A549 (cell line): ENCODE results near the gene SYNPR.

ENCODE experiments used
- CTCF ChIP-seq: fragments of >200 bp; sonication (Bioruptor Twin); formaldehyde crosslinking; IDR thresholded peaks from 3 replicates; pipeline ENCODE4 v1.5.1; 2016
- EP300 ChIP-seq, 2 experiments: fragments of >200 bp; sonication (Bioruptor Twin); formaldehyde crosslinking; IDR thresholded peaks; 2 replicates in 1 of 2; 3 replicates in 1 of 2; pipeline ENCODE4 v1.6.1; 2016 to 2017
- MAFK ChIP-seq: fragments of 450-650 bp; IDR thresholded peaks from 2 replicates; pipeline ENCODE4 v1.6.1; 2014; ENCODE audit not compliant: partially characterized antibody
- POLR2A ChIP-seq: IDR thresholded peaks from 2 replicates; pipeline ENCODE4 v1.6.1; 2012; ENCODE audit warnings: mild to moderate bottlenecking, low read length
- RNF2 ChIP-seq: fragments of 200-600 bp; sonication (generic); IDR thresholded peaks from 2 replicates; pipeline ENCODE4 v1.6.1; 2016; ENCODE audit warnings: low read depth, mild to moderate bottlenecking, antibody characterized with exemption, moderate library complexity, borderline replicate concordance
- TF ChIP-seq, protein P1 (sequence below): fragments of >200 bp; sonication (Bioruptor Twin); formaldehyde crosslinking; IDR thresholded peaks from 3 replicates; pipeline ENCODE4 v1.6.1; 2016
- TF ChIP-seq, protein P2 (sequence below): fragments of 150-350 bp; IDR thresholded peaks from 2 replicates; pipeline ENCODE4 v1.6.1; 2014; ENCODE audit warnings: low read depth, mild to moderate bottlenecking, low read length

DNA sequence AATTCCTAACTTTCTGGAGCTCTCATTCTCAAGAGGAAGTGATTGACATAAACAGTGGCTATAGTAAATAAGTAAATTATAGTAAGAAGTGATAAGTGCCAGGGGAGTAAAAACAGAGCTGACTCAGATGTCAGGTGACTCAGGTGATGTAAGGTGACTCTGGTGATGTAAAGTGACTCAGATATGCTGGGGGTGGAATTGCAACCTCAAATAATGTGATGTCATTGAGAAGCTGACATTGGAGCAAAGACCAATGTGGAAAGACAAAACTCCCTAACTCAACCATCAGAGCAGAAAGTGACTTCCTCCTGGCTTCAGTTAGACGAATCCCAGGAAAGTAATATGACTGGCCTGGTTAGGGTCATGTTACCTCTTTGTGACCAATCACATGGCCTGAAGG, 230.2 kb downstream of the SYNPR start:
- no peak for TF ChIP-seq CTCF
- TF ChIP-seq POLR2A: no peak
- TF ChIP-seq, protein P1, sequence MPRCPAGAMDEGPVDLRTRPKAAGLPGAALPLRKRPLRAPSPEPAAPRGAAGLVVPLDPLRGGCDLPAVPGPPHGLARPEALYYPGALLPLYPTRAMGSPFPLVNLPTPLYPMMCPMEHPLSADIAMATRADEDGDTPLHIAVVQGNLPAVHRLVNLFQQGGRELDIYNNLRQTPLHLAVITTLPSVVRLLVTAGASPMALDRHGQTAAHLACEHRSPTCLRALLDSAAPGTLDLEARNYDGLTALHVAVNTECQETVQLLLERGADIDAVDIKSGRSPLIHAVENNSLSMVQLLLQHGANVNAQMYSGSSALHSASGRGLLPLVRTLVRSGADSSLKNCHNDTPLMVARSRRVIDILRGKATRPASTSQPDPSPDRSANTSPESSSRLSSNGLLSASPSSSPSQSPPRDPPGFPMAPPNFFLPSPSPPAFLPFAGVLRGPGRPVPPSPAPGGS: no peak
- no peak for TF ChIP-seq EP300 (IDR thresholded peaks at IDR 0.05)
- TF ChIP-seq RNF2: no peak
- TF ChIP-seq MAFK: no peak
- TF ChIP-seq, protein P2, sequence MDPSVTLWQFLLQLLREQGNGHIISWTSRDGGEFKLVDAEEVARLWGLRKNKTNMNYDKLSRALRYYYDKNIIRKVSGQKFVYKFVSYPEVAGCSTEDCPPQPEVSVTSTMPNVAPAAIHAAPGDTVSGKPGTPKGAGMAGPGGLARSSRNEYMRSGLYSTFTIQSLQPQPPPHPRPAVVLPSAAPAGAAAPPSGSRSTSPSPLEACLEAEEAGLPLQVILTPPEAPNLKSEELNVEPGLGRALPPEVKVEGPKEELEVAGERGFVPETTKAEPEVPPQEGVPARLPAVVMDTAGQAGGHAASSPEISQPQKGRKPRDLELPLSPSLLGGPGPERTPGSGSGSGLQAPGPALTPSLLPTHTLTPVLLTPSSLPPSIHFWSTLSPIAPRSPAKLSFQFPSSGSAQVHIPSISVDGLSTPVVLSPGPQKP: no peak
